Measurements from ENCODE around the gene GOLGA5. TPM values are rescaled to one million over a fixed set of nuclear protein-coding genes. Genes with fewer than 3 reads are reported as not detected.
"Not testable (repeated sequence)": the region's sequence is repeated elsewhere in the genome, so short reads cannot be mapped to it uniquely, and the experiment has no call there.

GOLGA5 gene
- total RNA-seq, 1 experiment from 2014 or later: 23.5 TPM

GRCh38 chr14:92813201-92813600, 19.1 kb downstream of the GOLGA5 start:
- Histone ChIP-seq H3F3A (ENCODE audit: low read length, unreplicated experiment) (no peaks in the 10 kb centered on the region), H3K27me3 (ENCODE audit: low read length) (no peaks in the 10 kb centered on the region), H3K79me2 (ENCODE audit: low read length) (no peaks in the 10 kb centered on the region), H3K36me3 (ENCODE audit: low read depth, low read length) (peaks cover 38% of the 10 kb centered on the region), H3K4me1 (ENCODE audit: insufficient read depth, low read length) (no peaks in the 10 kb centered on the region), H3K4me3 (ENCODE audit: low read length) (no peak overlapping the region), H3K9me2 (replicated peaks; ENCODE audit: low read length) (no peaks in the 10 kb centered on the region), H4K20me1 (ENCODE audit: low read length) (no peaks in the 10 kb centered on the region), H3K9me3 (ENCODE audit: low read length) (no peaks in the 10 kb centered on the region), H3K4me2 (ENCODE audit: low read length) (no peak overlapping the region), H3K27ac (ENCODE audit: low read length) (no peak overlapping the region), H3K9ac (ENCODE audit: low read length) (no peak overlapping the region), H2AFZ (ENCODE audit: low read length) (no peak overlapping the region)
- ATAC-seq (no peak), DNase-seq (no peak)
- TF ChIP-seq EZH2 (IDR thresholded peaks at IDR 0.05; ENCODE audit: low read length, unreplicated experiment) (no peak), EZH2phosphoT487 (IDR thresholded peaks at IDR 0.05; ENCODE audit: borderline replicate concordance, low read length) (no peak), CTCF (conservative IDR thresholded peaks at IDR 0.05; ENCODE audit: low read depth, low read length) (no peak)
- CTCF ChIA-PET: no interaction called here
- intact Hi-C loops (cut with micrococcal nuclease): no loop called here
- no TSS peak for BruUV-seq (replicated peaks)
- POLR2A ChIA-PET (ENCODE audit: unreplicated experiment): no interaction called here

DNA sequence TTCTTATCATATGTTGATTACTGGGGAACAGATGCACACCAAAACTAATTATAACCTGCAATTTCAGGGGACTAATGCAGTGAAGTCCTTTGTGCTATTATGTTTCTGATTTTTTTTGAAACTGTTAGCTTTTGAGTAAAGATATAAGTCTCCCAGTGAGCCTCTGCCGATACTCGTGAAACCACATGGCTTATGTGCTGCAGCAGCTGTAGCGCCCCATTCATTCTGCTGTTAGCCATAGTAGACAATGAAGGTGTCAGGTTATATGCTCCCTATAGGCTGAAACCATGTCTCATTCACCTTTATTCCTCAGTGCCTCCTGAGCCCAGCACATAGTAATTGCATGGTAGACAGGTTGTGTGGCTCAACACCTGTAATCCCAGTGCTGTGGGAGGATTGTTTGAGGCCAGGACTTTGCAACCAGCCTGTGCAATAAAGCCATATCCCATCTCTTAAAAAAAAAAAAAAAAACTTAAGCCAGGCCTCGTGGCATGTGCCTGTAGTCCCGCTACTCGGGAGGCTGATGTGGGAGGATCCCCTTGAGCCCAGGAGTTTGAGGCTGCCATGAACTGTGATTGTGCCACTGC, 25.0 kb downstream of the GOLGA5 start:
- ATAC-seq (no peak), DNase-seq (no peak)
- BruUV-seq (replicated peaks): no TSS peak
- no peaks in the 10 kb centered on the region for H3K27me3 ChIP-seq (ENCODE audit: low read length)
- H3K4me1 ChIP-seq (ENCODE audit: insufficient read depth, low read length): no peaks in the 10 kb centered on the region
- peaks cover 17% of the 10 kb centered on the region; the same call in 1 of the 2 replicates for H3K36me3 ChIP-seq (ENCODE audit: low read depth, low read length)
- H3K79me2 ChIP-seq (ENCODE audit: low read length): no peaks in the 10 kb centered on the region
- ChIA-PET CTCF (no interaction called here), POLR2A (ENCODE audit: unreplicated experiment) (no interaction called here)
- TF ChIP-seq CTCF (conservative IDR thresholded peaks at IDR 0.05; ENCODE audit: low read depth, low read length): no peak
- no peaks in the 10 kb centered on the region for H4K20me1 ChIP-seq (ENCODE audit: low read length)
- no peak overlapping the region for H3K4me3 ChIP-seq (ENCODE audit: low read length)
- H3K4me2 ChIP-seq (ENCODE audit: low read length): no peak overlapping the region
- intact Hi-C loops (cut with micrococcal nuclease): no loop called here
- H3K9me3 ChIP-seq (ENCODE audit: low read length): no peaks in the 10 kb centered on the region
- no peaks in the 10 kb centered on the region for H3K9me2 ChIP-seq (replicated peaks; ENCODE audit: low read length)
- H3K27ac ChIP-seq (ENCODE audit: low read length): no peak overlapping the region
- no peak overlapping the region for H2AFZ ChIP-seq (ENCODE audit: low read length)
- no peak overlapping the region for H3K9ac ChIP-seq (ENCODE audit: low read length)
- no peaks in the 10 kb centered on the region for H3F3A ChIP-seq (ENCODE audit: low read length, unreplicated experiment)

DNA sequence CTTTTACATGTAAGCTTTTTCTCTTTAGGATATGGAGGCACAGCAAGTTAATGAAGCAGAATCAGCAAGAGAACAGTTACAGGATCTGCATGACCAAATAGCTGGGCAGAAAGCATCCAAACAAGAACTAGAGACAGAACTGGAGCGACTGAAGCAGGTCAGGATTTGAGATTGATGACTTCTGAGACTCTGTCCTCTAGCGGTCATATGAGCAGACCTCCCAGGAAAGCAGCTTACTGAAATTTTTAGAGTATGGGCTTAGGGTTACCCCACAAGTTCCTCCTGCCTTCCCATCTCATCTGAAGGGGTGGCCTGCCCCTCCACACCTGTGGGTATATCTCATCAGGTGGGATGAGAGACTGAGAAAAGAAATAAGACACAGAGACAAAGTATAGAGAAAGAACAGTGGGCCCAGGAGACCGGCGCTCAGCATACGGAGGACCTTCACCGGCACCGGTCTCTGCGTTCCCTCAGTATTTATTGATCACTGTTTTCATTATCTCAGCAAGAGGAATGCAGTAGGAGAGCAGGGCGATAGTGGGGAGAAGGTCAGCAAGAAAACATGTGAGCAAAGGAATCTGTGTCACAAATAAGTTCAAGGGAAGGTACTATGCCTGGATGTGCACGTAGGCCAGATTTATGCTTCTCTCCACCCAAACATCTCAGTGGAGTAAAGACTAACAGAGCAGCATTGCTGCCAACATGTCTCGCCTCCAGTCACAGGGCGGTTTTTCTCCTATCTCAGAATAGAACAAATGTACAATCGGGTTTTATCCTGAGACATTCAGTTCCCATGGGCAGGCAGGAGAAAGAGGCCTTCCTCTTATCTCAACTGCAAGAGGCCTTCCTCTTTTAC, 25.8 kb downstream of the GOLGA5 start:
- H3F3A ChIP-seq (ENCODE audit: low read length, unreplicated experiment); H3K79me2 ChIP-seq (ENCODE audit: low read length); BruUV-seq (replicated peaks); H3K4me2 ChIP-seq (ENCODE audit: low read length); CTCF ChIA-PET; H2AFZ ChIP-seq (ENCODE audit: low read length); POLR2A ChIA-PET (ENCODE audit: unreplicated experiment); DNase-seq; H3K4me3 ChIP-seq (ENCODE audit: low read length); ATAC-seq; H3K4me1 ChIP-seq (ENCODE audit: insufficient read depth, low read length); H4K20me1 ChIP-seq (ENCODE audit: low read length); H3K27me3 ChIP-seq (ENCODE audit: low read length); H3K9me3 ChIP-seq (ENCODE audit: low read length); H3K9me2 ChIP-seq (replicated peaks; ENCODE audit: low read length); H3K27ac ChIP-seq (ENCODE audit: low read length); intact Hi-C loops (cut with micrococcal nuclease); H3K9ac ChIP-seq (ENCODE audit: low read length): not testable (repeated sequence)
- H3K36me3 ChIP-seq (ENCODE audit: low read depth, low read length): peaks cover 20% of the 10 kb centered on the region; the same call in 1 of the 2 replicates

- H4K20me1 ChIP-seq (ENCODE audit: low read length); H3K4me2 ChIP-seq (ENCODE audit: low read length); H3K4me1 ChIP-seq (ENCODE audit: insufficient read depth, low read length); H3K79me2 ChIP-seq (ENCODE audit: low read length); POLR2A ChIA-PET (ENCODE audit: unreplicated experiment); H2AFZ ChIP-seq (ENCODE audit: low read length); DNase-seq; H3K9me2 ChIP-seq (replicated peaks; ENCODE audit: low read length); CTCF ChIA-PET; intact Hi-C loops (cut with micrococcal nuclease); H3K27ac ChIP-seq (ENCODE audit: low read length); H3F3A ChIP-seq (ENCODE audit: low read length, unreplicated experiment); H3K4me3 ChIP-seq (ENCODE audit: low read length); H3K9ac ChIP-seq (ENCODE audit: low read length); ATAC-seq; H3K9me3 ChIP-seq (ENCODE audit: low read length); H3K27me3 ChIP-seq (ENCODE audit: low read length); BruUV-seq (replicated peaks): not testable (repeated sequence)
- peaks cover 25% of the 10 kb centered on the region; the same call in 1 of the 2 replicates for H3K36me3 ChIP-seq (ENCODE audit: low read depth, low read length)
These were observed 26.4 kb downstream of the GOLGA5 start for GRCh38 chr14:92820536-92820840.

All from PC-3 (cell line).